ENCODE measurements around the gene TMEM273. TPM values are rescaled to one million over a fixed set of nuclear protein-coding genes. Genes with fewer than 3 reads are reported as not detected.

The TMEM273 gene
- total and polyA plus RNA-seq, 4 donors = 12.0 to 41.8 (median 17.5) TPM

GRCh38 chr10:49218480-49218879 lies 30.3 kb upstream of the TMEM273 start:
- no peak for TF ChIP-seq CTCF (IDR thresholded peaks at IDR 0.05; ENCODE audit: control extremely low read depth, extremely low read depth)
- no peak overlapping the region for H3K4me3 ChIP-seq
- H3K27me3 ChIP-seq (ENCODE audit: control insufficient read depth in 3 of 3, insufficient read depth in 3 of 3, low read length in 2 of 3) = peaks cover 0 to 20% (median 0%) of the 10 kb centered on the region in 3 donors
- peaks cover 0 to 4% (median 0%) of the 10 kb centered on the region in 4 donors for H3K9me3 ChIP-seq (ENCODE audit: control insufficient read depth in 4 of 4, insufficient read depth in 3 of 4, low read length in 3 of 4)
- no peak overlapping the region for H3K27ac ChIP-seq (ENCODE audit: low read depth in 1 of 2, low read length in 1 of 2)
- H3K36me3 ChIP-seq (ENCODE audit: control insufficient read depth in 4 of 4, insufficient read depth in 4 of 4, low read length in 4 of 4) = no peaks in the 10 kb centered on the region
- DNase-seq = no peak
- WGBS, 2 donors = 79 to 85% methylated on average over 2 of the region's 2 CpGs
- no peaks in the 10 kb centered on the region for H3K4me1 ChIP-seq (ENCODE audit: control insufficient read depth in 5 of 5, insufficient read depth in 5 of 5, low read length in 5 of 5)
- no peak overlapping the region for H3K9ac ChIP-seq (ENCODE audit: insufficient read depth in 1 of 2, low read length in 2 of 2)
- ATAC-seq (ENCODE audit: insufficient read depth, low FRiP score) = no peak

- TF ChIP-seq CTCF (IDR thresholded peaks at IDR 0.05; ENCODE audit: control extremely low read depth, extremely low read depth) = no peak
- no peak overlapping the region for H3K4me3 ChIP-seq
- DNase-seq (no peak), ATAC-seq (ENCODE audit: insufficient read depth, low FRiP score) (no peak)
- H3K27ac ChIP-seq (ENCODE audit: low read depth in 1 of 2, low read length in 1 of 2) = no peak overlapping the region
- peaks cover 0 to 4% (median 0%) of the 10 kb centered on the region in 4 donors for H3K9me3 ChIP-seq (ENCODE audit: control insufficient read depth in 4 of 4, insufficient read depth in 3 of 4, low read length in 3 of 4)
- no peak overlapping the region for H3K9ac ChIP-seq (ENCODE audit: insufficient read depth in 1 of 2, low read length in 2 of 2)
- H3K36me3 ChIP-seq (ENCODE audit: control insufficient read depth in 4 of 4, insufficient read depth in 4 of 4, low read length in 4 of 4) = no peaks in the 10 kb centered on the region
- H3K4me1 ChIP-seq (ENCODE audit: control insufficient read depth in 5 of 5, insufficient read depth in 5 of 5, low read length in 5 of 5) = no peaks in the 10 kb centered on the region
- peaks cover 0 to 20% (median 0%) of the 10 kb centered on the region in 3 donors for H3K27me3 ChIP-seq (ENCODE audit: control insufficient read depth in 3 of 3, insufficient read depth in 3 of 3, low read length in 2 of 3)
- WGBS, 2 donors = 52 to 72% methylated on average over 2 of the region's 2 CpGs
These were observed 29.5 kb upstream of the TMEM273 start for GRCh38 chr10:49217645-49218044.

GRCh38 chr10:49213211-49213610 lies 25.0 kb upstream of the TMEM273 start:
- WGBS, 2 donors = 82 to 83% methylated on average over 3 of the region's 3 CpGs
- no peak overlapping the region for H3K9ac ChIP-seq (ENCODE audit: insufficient read depth in 1 of 2, low read length in 2 of 2)
- H3K9me3 ChIP-seq (ENCODE audit: control insufficient read depth in 4 of 4, insufficient read depth in 3 of 4, low read length in 3 of 4) = no peaks in the 10 kb centered on the region
- no peak overlapping the region for H3K27ac ChIP-seq (ENCODE audit: low read depth in 1 of 2, low read length in 1 of 2)
- no peak for DNase-seq
- no peak overlapping the region for H3K4me3 ChIP-seq
- no peak for ATAC-seq (ENCODE audit: insufficient read depth, low FRiP score)
- no peaks in the 10 kb centered on the region for H3K36me3 ChIP-seq (ENCODE audit: control insufficient read depth in 4 of 4, insufficient read depth in 4 of 4, low read length in 4 of 4)
- TF ChIP-seq CTCF (IDR thresholded peaks at IDR 0.05; ENCODE audit: control extremely low read depth, extremely low read depth) = no peak
- peaks cover 0 to 18% (median 0%) of the 10 kb centered on the region in 3 donors for H3K27me3 ChIP-seq (ENCODE audit: control insufficient read depth in 3 of 3, insufficient read depth in 3 of 3, low read length in 2 of 3)
- H3K4me1 ChIP-seq (ENCODE audit: control insufficient read depth in 5 of 5, insufficient read depth in 5 of 5, low read length in 5 of 5) = peaks cover 0 to 3% (median 0%) of the 10 kb centered on the region in 5 donors

GRCh38 chr10:49212783-49213182 lies 24.6 kb upstream of the TMEM273 start:
- H3K4me3 ChIP-seq = no peak overlapping the region
- peaks cover 0 to 18% (median 0%) of the 10 kb centered on the region in 3 donors for H3K27me3 ChIP-seq (ENCODE audit: control insufficient read depth in 3 of 3, insufficient read depth in 3 of 3, low read length in 2 of 3)
- TF ChIP-seq CTCF (IDR thresholded peaks at IDR 0.05; ENCODE audit: control extremely low read depth, extremely low read depth) = no peak
- H3K36me3 ChIP-seq (ENCODE audit: control insufficient read depth in 4 of 4, insufficient read depth in 4 of 4, low read length in 4 of 4) = no peaks in the 10 kb centered on the region
- H3K4me1 ChIP-seq (ENCODE audit: control insufficient read depth in 5 of 5, insufficient read depth in 5 of 5, low read length in 5 of 5) = peaks cover 0 to 3% (median 0%) of the 10 kb centered on the region in 5 donors
- no peak overlapping the region for H3K9ac ChIP-seq (ENCODE audit: insufficient read depth in 1 of 2, low read length in 2 of 2)
- H3K27ac ChIP-seq (ENCODE audit: low read depth in 1 of 2, low read length in 1 of 2) = no peak overlapping the region
- H3K9me3 ChIP-seq (ENCODE audit: control insufficient read depth in 4 of 4, insufficient read depth in 3 of 4, low read length in 3 of 4) = no peaks in the 10 kb centered on the region
- no peak for ATAC-seq (ENCODE audit: insufficient read depth, low FRiP score)
- DNase-seq = no peak
- 15 to 46% methylated on average over 1 of the region's 1 CpG for WGBS, 2 donors
